GM21737 (cell line): ENCODE measurements around the gene EYA4.

ENCODE experiments used
- ATAC-seq: cut with Tn5 transposase; IDR thresholded peaks from one replicate; pipeline ENCODE4 v1.9.1; 2021; ENCODE audit warnings: mild to moderate bottlenecking, moderate library complexity; ENCODE audit not compliant: unreplicated experiment

Gene EYA4

DNA sequence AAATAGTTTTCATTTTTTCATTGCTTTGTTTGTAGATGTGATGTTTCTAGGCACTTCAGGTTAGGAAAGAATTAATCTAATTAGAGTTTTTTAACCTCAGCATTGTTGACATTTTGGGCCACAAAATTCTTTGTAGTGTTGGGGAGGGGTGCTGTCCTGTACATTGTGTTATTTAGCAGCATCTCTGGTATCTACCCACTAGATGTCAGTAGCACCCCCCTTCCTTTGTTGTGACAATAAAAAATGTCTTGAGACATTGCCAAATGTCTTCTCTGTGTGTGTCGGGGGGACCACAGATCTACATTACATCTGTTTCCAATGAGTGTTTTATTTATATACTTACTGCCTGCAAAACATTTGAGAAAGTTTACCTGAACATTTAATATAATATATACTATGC lies 45.6 kb downstream of the EYA4 start:
- ATAC-seq, result no peak

DNA sequence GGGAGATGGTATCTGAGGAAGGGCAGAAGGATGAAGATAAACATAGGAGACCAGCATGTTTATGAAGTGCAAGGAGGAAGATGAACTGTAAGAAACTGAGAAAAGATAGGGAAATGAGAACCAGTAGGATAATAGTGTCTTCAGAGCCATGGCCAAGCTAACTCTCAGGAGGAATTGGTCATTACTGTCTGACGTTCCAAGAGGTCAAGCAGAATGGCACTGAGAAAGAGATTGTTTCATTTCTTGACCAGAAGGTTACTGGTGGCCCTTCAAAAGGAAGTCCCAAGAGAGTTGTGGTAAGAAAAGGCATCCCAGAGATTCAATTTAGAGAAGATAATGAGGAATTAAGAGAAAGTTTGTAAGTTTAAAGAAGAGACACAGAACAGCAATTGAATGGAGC lies 47.5 kb downstream of the EYA4 start:
- no peak for ATAC-seq

DNA sequence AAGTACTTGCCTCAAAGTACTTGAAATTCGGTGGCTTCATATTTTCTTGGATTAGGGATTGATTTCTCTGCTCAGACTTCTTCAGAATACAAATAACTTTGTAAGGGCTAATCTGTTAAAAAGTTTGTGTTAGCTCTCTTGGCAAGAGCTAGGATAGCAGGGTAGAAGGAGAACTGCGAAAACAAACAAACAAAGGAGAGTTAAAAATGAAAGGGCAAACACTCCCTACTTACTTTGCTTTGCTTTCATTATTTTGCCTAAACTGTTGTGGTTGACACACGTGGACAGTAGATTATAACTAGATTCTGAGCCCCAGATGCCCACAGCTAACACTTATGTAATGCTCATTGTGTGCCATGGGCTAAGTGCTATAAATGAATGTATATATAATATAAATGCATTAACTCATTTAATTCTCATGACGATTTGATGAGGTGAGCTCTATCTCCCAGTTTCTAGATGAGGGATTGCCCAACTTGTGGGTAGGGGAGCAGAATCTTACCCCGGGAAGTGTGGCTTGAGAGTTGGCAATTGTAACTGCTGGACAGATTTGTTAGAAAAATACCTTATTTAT lies 48.7 kb downstream of the EYA4 start:
- ATAC-seq, result no peak

DNA sequence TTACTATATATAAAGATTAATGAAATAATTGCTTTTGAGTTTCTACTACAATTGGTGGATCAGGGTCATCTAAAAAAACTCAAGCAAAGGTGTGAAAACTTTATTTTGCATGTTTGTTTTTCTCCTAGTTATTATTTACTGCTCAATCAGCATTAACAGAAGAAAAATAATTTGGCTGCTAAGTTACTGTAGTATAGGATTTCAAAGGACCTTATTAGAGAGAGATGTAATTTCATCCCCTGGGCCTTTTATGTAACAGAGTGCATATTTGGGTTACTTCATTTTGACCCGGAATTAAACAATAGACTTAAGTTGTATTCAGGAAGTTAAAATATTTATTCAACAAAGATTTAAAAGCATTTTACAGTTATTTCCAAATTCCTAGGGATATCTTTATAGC lies 49.8 kb downstream of the EYA4 start:
- ATAC-seq, result no peak

DNA sequence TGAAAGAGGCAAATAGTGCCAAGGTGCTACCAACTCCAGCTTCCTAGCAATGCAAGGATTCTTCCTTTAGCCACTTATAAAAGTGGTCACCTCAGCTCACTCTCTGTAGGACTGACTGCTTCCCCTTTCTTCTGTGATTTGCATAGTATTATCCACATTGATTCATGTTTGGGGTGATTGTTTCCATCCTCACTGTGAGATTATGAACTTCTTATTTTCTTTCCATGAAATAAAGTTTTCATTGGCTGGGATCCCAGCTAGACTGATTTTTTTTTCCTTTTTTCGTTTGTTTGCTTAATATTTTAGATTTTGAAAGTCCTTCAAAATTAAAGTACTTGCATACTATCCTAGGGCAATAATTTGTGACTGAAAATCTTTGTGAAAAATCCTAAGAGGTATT lies 50.5 kb downstream of the EYA4 start:
- no peak for ATAC-seq

DNA sequence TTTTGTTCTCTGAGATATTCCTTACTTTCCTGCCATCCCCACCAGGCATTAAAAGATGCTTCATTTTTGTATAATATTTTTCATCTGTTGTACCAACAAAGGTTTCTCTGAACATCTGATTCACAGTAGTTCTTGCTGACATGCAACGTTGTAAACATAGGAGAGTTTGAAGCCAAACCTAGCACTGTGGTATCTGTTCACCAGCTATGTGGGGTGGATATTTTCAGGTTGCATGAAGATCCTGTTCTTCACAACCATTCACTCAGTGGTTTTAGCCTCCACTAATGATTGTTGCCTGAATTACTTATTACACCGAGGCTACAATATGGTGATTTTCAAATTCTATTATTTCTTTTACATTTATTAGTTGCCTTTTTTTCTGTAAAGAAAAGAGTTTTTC lies 56.5 kb downstream of the EYA4 start:
- no peak for ATAC-seq

DNA sequence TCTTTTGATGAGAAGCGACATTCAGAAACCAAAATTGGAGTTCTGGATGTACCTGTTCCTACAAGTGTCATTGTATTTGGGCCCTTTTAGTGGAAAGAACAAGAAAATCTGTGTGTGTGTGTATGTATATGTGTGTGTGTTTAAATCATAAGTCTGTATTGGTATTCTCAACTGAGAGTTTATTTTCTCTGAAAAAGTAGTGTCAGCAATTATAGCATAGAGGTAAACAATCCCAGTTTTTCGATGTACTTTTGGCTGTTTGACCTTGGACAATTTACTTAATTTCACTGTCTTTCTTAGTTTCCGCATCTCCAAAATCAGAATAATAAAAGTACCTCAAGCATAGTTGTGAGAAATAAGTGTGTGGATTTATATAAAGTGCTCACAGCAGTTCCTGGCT lies 57.2 kb downstream of the EYA4 start:
- no peak for ATAC-seq

DNA sequence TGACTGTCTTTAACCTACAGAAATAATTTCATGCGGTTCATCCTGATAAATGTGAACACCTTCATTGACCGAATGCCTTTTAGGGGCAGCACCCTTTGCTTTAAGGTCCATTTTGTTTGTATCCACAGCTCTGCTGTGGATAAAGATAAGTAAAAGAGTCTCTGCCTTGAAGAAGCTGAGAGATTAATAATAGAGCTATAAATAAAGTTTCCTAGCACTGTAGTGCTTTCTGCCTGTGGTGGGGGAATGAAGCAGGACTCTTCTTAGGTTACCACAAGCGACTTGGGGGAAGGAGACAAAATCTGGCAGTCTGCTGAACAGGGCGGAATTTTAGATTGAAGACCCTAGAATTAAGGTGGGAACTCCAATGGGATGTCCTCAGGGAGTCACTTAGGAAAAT lies 57.6 kb downstream of the EYA4 start:
- no peak for ATAC-seq

DNA sequence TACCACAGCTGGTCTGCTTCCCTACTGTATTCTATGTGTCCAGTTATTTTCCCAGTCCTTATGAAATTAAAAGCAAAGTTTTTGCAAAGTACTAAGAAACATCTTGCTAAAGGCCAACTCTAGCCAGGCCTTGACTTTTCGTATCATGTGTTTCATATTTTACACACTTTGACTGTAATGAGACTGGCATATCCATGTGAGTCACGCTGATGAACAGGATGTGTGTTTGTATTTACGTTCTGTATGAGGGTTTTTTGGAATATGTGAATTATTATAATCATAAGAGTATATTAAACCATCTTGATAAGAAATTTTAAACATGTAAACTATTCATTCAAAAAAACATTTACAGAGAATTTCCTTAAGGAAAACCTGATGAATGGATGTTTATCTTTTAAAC lies 59.7 kb downstream of the EYA4 start:
- no peak for ATAC-seq

DNA sequence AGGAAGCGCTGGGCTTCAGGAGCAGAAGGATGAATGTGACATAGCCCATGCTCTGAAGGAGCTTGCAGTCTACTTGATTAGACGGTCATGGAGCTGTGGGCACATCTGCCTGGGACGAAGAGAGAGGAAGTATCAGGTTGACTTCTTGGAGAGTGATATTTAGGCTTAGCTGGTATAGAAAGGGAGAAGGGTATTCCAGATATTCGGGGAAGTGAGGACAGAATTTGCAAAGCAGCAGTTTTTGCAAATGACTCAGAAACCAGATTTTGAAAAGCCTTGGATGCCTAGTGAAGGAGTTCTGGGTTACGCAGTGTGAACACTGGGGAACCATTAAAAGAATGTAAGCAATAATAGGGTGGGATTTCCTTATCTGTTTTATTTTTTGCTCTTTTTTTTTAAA lies 60.7 kb downstream of the EYA4 start:
- no peak for ATAC-seq

DNA sequence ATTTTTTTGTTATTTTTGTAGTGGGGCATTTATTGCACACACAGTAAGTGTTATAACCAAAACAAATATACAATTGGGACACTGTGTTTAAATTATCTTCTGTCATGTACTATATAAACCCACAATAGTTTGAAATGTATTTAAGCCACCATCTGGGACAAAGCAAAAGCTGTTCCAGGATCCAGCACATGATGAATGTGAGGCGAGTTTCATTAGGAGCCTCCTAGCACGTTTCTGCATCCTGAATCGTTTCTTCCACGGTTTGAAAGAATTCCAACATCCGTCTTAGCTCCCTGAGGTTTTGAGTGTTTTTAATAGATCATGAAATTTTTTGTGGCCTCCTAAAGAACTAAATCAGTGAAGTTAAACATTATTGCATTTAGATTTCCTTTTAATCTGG lies 65.8 kb downstream of the EYA4 start:
- ATAC-seq, result no peak

DNA sequence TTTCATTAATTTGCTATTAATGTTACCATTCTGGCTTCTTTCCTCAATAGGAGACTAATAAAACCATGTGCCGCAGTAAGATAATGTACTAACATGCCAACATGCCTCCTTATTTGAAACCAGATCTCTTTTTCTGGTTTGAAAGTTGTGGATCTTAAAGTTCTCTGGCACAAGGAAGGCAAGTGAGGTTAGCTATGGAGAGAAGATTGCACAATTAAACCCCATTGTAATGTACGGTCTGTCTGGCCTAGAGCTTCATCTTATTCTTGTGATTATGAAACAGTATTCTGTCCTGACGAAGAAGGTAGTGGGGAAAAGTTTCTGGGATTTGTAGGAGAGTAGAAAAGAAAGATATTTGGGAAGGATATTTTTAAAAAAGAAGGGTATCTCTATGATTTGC lies 68.4 kb downstream of the EYA4 start:
- ATAC-seq, result no peak

DNA sequence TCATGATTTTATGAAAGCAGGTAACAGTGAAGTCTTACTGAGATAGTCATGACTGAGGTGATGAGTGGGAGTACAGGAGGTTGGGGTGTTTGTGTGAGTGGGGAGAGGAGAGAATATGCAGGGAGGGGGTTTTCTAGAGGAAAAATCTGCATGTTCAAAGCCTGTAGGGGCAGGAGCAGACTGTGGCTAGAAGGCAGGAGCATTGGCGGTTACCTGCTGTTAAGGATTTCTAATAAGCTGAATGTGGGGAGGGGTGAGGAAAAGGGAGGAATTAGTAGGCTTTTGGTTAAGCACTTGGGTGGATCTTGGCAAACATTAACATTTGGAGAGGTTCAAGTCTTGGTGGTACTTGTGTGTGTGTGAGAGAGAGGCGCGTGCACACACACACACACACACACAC lies 70.8 kb downstream of the EYA4 start:
- ATAC-seq, result no peak

DNA sequence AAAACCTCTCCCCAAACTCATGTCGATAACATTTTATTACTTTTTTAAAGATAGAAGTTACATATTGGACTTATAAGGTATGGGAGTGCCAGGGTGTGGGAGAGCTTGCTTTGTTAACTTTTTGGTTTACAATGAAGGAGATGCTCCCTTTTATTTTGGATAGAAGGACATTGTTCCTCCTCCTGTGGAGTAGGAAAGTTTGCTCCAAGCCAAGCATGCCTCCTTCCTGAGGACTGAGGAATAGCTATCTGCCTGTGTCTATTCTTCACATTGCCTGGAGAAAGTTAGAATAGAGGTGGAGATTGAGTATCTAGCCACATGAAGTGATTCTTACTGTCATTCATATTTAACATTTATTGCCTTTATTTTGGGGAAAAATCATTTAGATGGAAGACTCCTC lies 71.9 kb downstream of the EYA4 start:
- ATAC-seq, result no peak

DNA sequence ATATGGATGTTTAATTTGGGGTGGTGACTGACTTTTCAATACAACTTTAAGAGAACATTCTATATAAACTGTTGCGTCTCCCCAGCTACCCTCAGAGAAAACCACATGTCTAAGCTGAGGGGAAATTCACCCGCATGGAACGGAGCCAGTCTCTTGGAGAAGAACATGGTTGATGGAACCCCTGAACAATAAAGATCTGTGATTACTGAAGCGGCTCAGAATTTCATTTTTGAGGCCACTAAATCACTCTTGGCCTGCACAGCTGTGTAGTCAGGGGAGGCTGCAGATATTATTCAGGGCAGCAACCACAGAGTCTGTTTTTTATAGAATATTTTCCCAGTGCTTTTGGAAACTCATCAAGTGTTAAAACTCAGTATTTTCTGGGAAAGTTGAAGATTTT lies 73.8 kb downstream of the EYA4 start:
- no peak for ATAC-seq

DNA sequence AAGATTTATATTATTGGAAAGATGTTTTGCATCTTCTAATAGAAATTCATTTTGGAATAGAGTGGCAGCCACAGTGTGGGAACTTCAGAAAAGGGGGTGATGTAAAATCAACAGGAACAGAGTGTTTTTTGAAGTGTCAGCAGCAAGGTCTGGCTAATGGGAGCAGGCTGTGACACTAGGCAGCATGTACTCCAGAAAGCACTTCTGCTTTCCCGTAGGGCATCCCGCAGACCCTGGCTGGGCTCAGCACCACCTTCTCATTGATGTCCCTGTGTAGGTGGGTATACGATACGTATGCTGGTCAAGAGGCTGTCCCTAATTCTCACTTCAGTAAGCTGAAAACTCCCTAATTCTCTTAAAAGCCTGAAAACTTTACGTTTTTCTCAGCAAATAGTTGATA lies 74.7 kb downstream of the EYA4 start:
- no peak for ATAC-seq

DNA sequence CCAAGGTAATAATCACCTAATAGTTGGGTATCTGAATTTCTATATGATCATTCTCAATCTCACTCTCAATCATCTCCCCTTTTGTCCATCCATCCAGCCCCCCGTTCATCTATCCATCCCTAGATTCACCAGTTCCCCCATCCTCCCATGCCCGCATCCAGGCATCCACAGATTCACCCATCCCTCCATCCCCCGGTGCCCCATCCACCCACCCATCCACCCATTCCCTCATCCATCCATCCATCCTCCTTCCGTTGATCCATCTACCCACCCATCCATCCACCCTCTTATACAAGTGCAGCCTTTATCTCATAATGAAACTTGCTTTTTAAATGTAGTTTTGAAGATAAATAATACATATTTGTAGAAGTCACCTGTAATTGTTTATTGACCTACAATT lies 76.5 kb downstream of the EYA4 start:
- no peak for ATAC-seq

DNA sequence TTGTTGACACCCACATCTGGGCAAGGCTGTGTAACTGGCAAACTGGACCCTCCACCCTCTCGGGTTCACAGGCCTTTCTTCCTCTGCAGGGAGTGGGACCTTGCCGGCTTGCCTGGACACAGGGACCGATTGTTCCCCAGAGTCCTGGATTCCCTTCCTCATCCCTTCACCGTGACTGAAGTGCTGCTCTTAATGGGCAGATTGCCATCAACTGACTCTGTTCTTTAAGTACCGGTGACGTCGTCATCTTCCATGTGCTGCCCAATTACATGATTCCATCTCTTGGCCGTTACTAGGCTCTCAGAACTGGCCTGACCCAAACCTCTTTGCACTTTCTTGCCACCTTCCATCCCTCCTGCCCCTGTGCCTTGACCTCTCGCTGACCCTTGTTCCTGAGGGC lies 85.4 kb downstream of the EYA4 start:
- ATAC-seq, result no peak

DNA sequence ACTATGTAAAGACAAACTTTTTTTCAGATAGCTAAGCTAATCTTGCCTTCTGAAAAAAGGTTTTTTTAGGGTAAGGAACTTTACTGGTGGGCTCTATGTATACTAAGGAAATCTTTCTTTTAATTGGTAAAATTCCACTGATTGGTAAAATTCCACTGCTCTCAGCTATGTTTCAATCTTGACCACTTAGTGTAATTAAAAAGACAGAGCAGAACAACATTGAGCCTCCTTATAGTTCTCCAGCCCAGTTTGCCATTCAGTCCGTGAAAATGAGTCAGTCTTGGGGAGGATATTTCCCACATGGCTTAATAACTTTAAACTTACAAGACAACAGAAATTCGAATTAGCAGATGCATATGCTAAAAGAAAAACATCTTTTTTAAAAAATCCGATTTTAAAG lies 92.7 kb downstream of the EYA4 start:
- no peak for ATAC-seq

DNA sequence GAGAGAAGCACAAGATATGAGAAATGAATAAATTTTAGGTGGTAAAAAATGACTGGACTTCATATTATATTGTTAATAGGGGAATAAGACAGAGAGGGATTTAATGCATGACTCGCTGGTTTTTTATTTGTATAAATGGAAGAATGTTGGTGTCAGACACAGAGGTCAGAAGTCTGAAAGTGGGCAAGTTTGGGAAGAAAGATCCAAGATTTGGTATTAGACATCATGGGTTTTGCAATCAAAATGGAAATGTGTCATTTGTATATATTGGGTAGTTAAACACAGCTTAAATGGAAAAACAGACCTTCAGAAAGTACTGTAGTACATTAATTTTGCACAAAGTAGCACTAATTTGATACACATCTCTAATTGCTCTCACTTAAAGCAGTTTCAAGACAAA lies 96.2 kb downstream of the EYA4 start:
- ATAC-seq, result no peak

DNA sequence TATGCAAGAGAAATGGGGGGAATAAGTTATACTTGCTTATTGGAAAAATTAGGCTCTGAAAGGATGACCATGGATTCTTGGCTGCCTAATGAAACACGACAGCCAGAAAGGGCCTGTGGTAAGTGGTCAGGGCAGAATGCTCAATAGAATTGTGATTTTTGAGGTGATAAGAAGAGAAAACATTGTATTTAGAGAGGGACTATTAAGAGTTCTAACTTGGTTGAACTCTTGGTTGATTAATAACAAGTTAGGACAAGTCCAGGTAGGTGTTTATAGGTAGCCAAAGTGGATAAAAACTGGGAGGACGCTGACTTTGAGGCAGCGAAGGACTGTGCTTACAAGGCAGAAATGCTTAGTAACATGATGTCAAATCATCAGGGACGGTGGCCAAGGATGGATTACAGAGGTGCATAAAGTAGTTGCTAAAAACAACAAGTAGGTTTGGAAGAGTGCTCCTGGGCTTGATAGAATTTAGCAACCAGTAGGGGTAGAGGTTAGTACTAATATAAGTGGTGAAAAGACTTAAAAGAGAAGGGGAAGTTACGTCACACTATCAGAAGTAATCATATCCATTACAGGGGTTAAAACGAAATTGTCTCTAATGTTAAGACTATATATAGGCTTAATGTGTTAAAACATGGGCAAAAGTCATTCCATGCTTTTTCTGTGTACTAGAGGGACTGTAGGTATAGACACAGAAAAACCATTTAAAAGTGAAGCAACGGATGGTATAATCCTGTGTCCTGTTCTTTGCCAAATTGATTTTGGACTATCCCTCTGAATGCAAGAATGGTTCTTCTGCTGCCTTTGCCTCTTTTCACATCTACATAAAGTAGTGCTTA lies 98.6 kb downstream of the EYA4 start:
- no peak for ATAC-seq

DNA sequence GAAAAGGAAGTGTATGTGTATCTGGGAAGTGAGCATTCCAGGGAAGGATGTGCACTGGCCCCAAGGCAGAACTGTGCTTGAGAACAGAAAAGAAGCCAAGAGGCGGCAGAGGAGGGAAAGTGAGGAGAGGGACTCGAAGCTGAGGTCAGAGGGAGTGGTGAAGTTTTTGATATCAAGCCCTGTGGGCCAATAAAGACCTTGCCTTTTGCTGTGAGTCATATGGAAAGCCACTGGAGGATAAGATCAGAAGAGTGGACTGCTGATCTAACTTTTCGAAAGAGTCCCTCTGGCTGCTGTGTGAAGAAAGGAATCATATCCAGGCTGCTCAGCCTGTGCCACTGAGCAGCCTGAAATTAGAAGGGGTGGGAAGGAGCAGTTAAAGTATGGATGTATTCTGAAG lies 99.4 kb downstream of the EYA4 start:
- ATAC-seq, result no peak

DNA sequence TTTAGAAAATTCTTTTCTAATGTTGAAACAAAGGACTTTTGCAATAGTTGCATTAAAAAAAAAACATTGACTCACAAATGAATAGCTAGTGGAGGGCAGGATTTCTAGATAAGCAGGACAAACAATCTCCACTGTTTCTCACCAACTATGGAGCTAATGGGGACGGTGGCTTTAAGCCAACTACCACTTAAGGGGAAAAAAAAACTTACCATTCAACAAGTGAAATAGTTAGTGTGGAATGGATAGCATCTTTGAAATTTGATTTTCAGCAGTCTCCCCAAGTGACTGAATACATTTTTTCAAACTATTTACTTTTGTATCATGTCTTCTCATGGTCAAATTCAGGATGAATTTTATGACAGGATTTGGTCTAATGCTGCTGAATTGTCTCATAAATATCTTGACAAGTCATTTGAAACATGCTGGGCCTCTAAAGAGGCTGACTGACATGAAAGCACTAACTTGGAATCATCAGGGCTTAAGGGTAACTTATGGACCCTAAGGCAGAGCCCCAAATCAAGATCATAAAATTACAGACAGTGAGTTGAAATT lies 100.5 kb downstream of the EYA4 start:
- no peak for ATAC-seq
